Retinal pigment epithelial cell (primary cell): ENCODE results near the gene FRMPD2.

Experiments
- DNase-seq: peaks from one replicate; pipeline ENCODE4 v3.0.0-alpha.2; 2010; ENCODE audit warnings: low read depth
- H3K4me3 ChIP-seq: 2 replicates; pipeline ENCODE4 v1.5.1; 2011; ENCODE audit warnings: mild to moderate bottlenecking, low read length, control low read depth, moderate library complexity
- CTCF ChIP-seq: conservative IDR thresholded peaks from 2 replicates; pipeline ENCODE4 v1.5.1; 2011; ENCODE audit warnings: low read depth, low read length, control low read depth, inconsistent platforms

FRMPD2 gene

GRCh38 chr10:48237259-48238250, 36.9 kb downstream of the FRMPD2 start:
- no peak for DNase-seq
- no peak for TF ChIP-seq CTCF
- H3K4me3 ChIP-seq: no peak overlapping the region

- no peak for TF ChIP-seq CTCF
- no peak for DNase-seq
- no peak overlapping the region for H3K4me3 ChIP-seq
These were observed 38.3 kb downstream of the FRMPD2 start for GRCh38 chr10:48236199-48236621.

GRCh38 chr10:48235501-48235900, 39.0 kb downstream of the FRMPD2 start:
- H3K4me3 ChIP-seq: no peak overlapping the region
- DNase-seq: no peak
- TF ChIP-seq CTCF: no peak

- DNase-seq: no peak
- TF ChIP-seq CTCF: no peak
- H3K4me3 ChIP-seq: no peak overlapping the region
These were observed 39.7 kb downstream of the FRMPD2 start for GRCh38 chr10:48234787-48235186.

GRCh38 chr10:48234295-48234694, 40.2 kb downstream of the FRMPD2 start:
- H3K4me3 ChIP-seq: no peak overlapping the region
- TF ChIP-seq CTCF: no peak
- no peak for DNase-seq

GRCh38 chr10:48233559-48234005, 40.9 kb downstream of the FRMPD2 start:
- DNase-seq: no peak
- no peak for TF ChIP-seq CTCF
- no peak overlapping the region for H3K4me3 ChIP-seq

- no peak overlapping the region for H3K4me3 ChIP-seq
- no peak for TF ChIP-seq CTCF
- no peak for DNase-seq
These were observed 41.6 kb downstream of the FRMPD2 start for GRCh38 chr10:48232717-48233447.
